NOMO-1 treated with DMSO at 0.1 percent for 48 hours (cell line): ENCODE data around the gene ZCCHC8.
"Not testable (repeated sequence)": the region's sequence is repeated elsewhere in the genome, so short reads cannot be mapped to it uniquely, and the experiment has no call there.

Experiments
- DNase-seq: peaks from one replicate; lab custom pipeline; 2025; ENCODE audit not compliant: unreplicated experiment; lab: John Stamatoyannopoulos, UW

Gene ZCCHC8

DNA sequence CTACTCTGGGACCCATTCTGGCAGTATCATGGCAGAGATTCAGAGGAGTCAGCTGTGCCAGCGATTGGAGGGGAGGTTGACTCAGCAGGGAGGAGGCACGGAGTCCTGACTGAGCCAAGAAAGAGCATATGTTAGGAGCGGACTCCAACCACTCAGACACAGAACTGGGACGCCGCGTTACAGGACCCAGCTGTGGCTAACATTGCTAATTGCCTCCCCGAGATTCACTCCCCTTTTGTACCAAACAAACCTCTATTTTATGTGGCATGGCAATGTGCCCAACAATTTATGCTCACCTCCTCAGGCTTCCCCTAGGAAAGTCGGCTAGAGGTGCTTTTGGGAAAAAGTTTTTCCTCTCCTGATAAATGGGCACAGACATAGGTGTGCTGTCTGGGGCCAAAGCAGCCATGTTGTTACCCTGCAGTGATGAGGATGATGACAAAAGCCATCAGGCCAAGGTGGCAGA is 63.0 kb downstream of the ZCCHC8 start:
- DNase-seq, result no peak

GRCh38 chr12:122435186-122435585 is 65.5 kb downstream of the ZCCHC8 start:
- DNase-seq, result no peak

DNA sequence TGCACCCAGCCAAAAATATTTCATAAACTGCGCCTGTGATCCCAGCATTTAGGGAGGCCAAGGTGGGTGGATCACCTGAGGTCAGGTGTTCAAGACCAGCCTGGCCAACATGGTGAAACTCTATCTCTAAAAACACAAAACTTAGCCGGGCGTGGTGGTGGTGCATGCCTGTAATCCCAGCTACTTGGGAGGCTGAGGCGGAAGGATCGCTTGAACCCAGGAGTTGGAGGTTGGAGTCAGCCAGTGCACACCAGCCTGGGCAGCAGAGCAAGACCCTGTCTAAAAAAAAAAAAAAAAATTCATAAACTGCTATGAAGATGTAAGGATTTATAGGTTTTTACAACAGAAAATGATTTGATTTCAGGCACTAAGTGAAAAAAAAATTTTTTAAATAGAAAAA is 71.7 kb downstream of the ZCCHC8 start:
- DNase-seq, result not testable (repeated sequence)

DNA sequence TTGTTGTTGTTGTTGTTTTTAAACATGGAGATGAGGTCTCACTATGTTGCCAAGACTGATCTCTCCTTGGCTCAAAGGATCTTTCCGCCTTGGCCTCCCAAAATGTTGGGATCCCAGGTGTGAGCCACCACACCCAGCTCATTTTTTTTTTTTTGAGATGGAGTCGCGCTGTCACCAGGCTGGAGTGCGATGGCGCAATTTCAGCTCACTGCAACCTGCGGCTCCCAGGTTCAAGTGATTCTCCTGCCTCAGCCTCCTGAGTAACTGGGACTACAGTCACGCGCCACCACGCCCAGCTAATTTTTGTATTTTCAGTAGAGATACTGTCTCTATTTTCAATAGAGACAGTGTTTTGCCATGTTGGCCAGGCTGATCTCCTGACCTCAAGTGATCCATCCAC is 73.3 kb downstream of the ZCCHC8 start:
- no peak for DNase-seq

DNA sequence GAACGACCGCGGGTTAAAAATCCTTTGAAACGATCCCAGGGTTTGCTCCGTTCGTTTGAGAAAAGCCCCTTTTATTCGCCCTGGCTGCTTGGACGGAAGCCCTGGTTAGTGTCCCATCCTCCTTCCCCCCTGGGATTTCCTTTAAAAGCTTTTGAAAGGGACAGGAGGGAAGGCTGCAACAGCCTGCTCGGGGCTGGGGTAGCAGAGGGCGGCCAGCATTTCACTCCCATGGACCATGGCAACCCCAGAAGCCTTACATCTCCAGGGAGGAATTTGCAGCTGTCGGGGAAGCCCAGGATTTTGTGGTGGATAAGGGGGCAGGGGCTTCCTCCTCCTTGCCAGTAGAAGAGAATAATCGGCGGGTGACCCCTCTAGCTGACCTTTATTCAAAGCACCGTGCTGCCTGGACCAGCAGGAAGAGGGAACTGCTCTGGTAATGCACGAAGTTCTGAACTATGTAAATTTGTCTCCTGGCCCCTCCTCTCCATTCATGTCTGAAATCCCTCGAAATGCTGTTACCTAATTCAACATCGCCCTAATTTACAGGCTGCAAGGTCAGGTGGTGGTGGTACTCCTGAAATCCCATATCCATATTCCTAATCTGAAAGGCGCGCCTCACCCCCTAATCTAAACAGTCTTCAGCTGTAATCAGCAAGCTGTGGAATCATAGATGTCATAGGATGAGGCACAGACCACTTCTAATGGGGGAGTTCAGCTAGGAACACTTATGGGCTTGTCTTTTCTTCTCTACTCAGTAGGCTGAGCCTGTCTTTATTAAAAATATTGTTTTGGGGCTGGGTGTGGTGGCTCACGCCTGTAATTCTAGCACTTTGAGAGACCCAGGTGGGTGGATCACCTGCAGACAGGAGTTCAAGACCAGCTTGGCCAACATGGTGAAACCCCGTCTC is 77.2 kb downstream of the ZCCHC8 start:
- DNase-seq, result peak; percentile 30

DNA sequence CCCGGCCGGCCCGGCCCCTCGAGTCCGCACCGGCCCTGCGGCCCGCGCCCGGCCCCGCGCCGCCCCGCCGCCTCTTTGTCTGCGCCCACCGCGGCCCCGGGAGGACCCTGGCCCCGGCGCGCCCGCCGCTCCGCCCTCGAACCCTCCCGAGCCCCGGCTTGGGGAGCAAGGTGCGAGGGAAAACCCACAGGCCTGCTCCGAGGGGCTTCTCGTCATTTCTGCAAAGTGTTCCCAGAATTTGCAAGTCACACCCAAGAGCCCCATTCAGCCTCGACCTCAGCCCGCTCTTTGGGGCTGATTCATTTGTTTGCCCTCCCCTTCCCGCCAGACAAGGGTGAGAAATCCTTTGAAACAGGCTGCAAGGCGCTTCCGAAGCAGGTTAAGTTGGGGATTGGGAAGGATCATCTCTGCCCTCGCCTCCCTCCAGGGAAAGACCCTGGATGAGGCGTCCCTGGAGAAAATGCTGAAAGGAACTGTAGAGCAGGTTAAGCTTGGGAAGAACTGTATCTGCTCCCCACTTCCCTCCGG is 77.9 kb downstream of the ZCCHC8 start:
- DNase-seq, result no peak

DNA sequence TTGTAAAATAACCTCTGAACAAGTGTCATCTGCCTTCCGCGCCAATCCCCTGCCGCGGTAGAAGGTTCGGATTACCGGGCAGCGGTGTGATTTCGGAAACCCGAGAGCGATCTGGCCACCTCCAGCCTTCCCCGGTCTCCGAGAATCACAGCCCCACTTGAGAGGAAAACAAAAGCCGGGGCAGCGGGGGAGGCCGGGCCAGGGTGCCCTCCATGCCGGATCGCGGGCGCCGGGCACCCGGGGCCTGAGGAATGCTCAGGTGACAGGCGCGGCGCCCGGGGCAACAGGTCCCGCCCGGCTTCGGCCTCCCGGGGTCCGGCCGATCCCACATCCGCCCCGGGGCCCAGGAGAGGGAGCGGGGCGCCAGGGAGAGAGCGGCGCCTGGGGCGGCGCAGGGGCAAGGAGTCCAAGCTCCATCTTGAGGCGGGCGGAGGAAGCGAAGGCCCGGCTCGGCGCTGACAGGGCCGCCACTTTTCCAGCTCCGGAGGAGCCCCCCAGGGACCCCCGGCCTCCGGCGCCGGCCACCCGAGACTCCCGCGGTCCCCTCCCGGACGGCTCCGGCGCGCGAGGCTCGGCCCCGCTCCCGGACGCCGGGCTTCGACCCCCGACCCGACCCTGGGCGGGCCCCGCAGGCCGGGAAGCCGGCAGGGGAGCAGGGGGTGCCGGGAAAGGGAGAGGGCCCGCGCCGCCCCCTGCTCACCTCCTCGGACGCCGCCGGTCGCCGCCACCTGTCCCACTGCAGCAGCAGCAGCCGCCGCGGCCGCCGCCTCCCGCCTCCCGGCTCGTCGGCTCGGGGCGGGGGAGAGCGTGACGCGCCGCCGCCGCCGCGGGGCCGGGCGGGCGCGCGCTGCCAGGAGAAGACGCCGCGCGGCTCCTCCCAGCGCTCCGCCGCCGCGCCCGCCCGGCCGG is 78.7 kb downstream of the ZCCHC8 start, which contains the start of gene CLIP1:
CLIP1 (minus strand) TSS at position 849 of the 909 bp plus-strand sequence. CDS start 42,217 bp downstream, outside the sequence.
- peak; percentile 44 for DNase-seq
